ENCODE measurements around the gene PUS3. TPM values are rescaled to one million over a fixed set of nuclear protein-coding genes. Genes with fewer than 3 reads are reported as not detected.

Gene PUS3
- total and polyA plus RNA-seq, 8 donors: 8.7 to 19.1 (median 15.8) TPM

DNA sequence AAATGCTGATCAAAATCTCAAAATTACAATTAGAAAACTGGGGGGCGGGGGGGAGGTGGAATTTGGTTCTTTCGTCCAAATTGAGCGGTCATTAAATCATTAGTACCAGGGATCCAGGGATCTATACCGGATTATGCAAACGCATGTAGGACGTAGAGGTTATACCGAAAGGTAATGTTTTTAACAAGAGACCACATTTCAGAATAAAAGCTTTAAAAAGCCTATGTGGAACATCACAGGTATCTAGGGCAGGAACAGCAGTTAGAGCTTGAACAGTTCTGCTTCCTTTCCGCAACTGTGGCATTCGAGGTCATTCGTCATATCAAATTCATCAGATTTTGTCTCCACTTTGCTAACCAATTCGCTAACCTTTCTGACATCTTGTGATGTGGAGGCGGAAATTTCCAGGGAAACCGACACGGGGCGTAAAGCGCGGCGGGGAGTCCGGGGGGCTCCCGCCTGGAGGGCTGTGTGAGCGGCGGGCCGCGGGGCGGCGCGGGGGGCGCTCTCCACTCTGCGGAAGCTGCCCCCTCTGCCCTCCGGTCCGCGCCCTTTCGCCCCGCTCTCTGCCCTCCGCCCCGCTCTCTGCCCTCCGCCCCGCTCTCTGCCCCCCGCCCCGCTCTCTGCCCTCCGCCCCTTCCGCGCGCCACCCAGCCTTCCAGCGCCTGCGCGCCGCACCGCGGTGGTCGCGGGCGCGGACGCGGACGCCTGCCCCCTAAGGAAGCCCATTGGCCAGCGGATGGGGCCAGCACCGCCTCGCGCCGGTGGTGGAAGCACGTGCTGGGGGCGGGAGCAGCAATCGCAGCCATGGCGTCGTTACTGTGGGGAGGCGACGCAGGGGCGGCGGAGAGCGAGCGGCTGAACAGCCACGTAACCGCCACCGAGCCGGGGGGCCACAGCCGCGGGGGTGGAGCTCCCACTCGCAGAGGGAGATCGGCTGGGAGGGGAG, 979 bp upstream of the PUS3 start, which contains the start of gene DDX25:
DDX25 (plus strand) TSS at position 798 of the 949 bp plus-strand sequence; CDS start at position 808, 10 bp downstream.
- Histone ChIP-seq H3K27me3 (peaks cover 18 to 37% of the 10 kb centered on the region in 2 donors), H3K9me3 (no peaks in the 10 kb centered on the region), H3K27ac (no peak within 1 kb of the TSS), H3K4me1 (peaks cover 15 to 27% of the 10 kb centered on the region in 2 donors), H3K36me3 (peaks cover 0 to 14% of the 10 kb centered on the region in 2 donors), H3K4me3 (peak within 1 kb of the TSS in 1 of 2 donors; percentile 62)
- TF ChIP-seq, protein P1, sequence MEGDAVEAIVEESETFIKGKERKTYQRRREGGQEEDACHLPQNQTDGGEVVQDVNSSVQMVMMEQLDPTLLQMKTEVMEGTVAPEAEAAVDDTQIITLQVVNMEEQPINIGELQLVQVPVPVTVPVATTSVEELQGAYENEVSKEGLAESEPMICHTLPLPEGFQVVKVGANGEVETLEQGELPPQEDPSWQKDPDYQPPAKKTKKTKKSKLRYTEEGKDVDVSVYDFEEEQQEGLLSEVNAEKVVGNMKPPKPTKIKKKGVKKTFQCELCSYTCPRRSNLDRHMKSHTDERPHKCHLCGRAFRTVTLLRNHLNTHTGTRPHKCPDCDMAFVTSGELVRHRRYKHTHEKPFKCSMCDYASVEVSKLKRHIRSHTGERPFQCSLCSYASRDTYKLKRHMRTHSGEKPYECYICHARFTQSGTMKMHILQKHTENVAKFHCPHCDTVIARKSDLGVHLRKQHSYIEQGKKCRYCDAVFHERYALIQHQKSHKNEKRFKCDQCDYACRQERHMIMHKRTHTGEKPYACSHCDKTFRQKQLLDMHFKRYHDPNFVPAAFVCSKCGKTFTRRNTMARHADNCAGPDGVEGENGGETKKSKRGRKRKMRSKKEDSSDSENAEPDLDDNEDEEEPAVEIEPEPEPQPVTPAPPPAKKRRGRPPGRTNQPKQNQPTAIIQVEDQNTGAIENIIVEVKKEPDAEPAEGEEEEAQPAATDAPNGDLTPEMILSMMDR (IDR thresholded peaks at IDR 0.05): no peak
- ATAC-seq (no peak), DNase-seq (peak in 2 of 4 donors; percentile 35 to 75)
- intact Hi-C loops (cut with DNase I): no loop called here

DNA sequence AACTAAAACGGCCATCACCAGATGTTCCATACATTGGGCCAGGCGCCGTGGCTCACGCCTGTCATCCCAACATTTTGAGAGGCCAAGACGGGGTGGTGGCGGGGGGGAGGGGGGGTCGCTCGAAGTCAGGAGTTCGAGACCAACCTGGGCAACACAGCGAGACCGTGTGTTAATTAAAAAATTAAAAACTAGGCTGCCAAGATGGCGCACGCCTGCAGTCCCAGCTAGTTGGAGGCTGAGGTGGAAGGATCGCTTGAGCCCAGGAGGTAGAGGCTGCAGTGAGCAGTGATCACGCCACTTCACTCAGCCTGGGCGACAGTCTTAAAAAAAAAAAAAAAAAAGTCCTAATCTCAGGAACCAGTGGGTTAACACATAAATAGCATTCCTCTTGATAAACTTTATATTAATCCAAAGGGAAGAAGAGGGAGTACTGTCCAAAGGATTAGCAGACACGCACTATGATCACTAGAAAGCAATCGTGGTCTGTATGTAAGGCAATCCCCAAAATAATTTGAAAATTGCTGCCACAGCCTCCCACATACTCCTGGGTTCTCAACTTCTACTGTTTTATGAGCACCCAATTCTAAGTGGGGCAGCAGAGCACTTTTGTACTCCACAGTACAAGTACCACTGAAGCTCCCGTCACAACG, 604 bp downstream of the PUS3 start:
- Histone ChIP-seq H3K36me3 (peaks cover 0 to 14% of the 10 kb centered on the region in 2 donors), H3K27ac (peak overlapping the region; percentile 58 to 83), H3K4me1 (peaks cover 15 to 27% of the 10 kb centered on the region in 2 donors), H3K9me3 (no peaks in the 10 kb centered on the region), H3K4me3 (peak overlapping the region; percentile 47 to 62), H3K27me3 (peaks cover 18 to 37% of the 10 kb centered on the region in 2 donors)
- intact Hi-C loops (cut with DNase I): no loop called here
- DNase-seq (no peak), ATAC-seq (no peak)
- TF ChIP-seq, protein P1 (IDR thresholded peaks at IDR 0.05): no peak

DNA sequence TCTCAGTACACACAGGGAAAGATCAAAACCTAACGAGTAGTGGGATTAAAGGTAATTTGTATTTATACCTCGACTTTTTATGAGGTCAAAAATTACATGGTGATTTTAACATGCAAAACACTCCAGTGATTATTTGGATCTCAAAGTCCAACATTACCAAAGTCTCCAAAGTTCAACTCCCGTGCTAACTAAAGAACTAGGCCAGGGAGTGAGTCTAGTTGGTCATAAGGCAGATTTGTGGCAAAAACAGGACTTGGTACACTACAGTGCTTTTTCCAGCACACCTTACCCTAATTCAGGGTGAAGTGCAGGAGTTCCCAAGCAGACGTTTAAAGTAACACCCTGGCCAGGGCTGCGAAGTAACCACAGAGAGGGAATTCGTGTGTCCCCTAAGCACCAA, 1.1 kb downstream of the PUS3 start:
- no peak overlapping the region for H3K27ac ChIP-seq
- intact Hi-C loops (cut with DNase I): no loop called here
- H3K4me1 ChIP-seq: peaks cover 15 to 27% of the 10 kb centered on the region in 2 donors
- no peak for ATAC-seq
- no peaks in the 10 kb centered on the region for H3K9me3 ChIP-seq
- H3K36me3 ChIP-seq: peaks cover 0 to 14% of the 10 kb centered on the region in 2 donors
- no peak for DNase-seq
- TF ChIP-seq, protein P1 (IDR thresholded peaks at IDR 0.05): no peak
- peaks cover 18 to 35% of the 10 kb centered on the region in 2 donors for H3K27me3 ChIP-seq
- peak overlapping the region in 1 of 2 donors; percentile 62 for H3K4me3 ChIP-seq

DNA sequence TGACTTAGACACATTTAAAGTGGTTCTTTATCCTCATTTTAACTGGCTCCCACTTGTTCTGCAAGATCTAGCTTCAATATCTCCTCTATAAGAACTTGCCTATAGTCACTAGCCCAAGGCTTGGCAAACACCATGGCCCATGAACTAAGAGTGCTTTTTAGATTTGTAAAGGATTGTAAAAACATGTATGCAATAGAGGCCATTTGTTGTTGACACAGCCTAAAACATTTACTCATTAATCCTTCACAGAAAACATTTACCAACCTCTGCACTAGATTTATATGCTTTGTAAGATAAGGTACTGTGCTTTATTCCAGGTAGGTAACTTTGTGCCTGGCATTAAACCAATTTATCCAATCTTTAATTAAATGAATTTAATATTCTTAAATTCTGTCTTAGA, 10.0 kb downstream of the PUS3 start:
- intact Hi-C loops (cut with DNase I): no loop called here
- no peak for DNase-seq
- H3K4me1 ChIP-seq: peaks cover 5 to 9% of the 10 kb centered on the region in 2 donors
- H3K27ac ChIP-seq: no peak overlapping the region
- H3K4me3 ChIP-seq: no peak overlapping the region
- no peaks in the 10 kb centered on the region for H3K9me3 ChIP-seq
- TF ChIP-seq, protein P1 (IDR thresholded peaks at IDR 0.05): no peak
- no peaks in the 10 kb centered on the region for H3K27me3 ChIP-seq
- no peak for ATAC-seq
- peaks cover 0 to 40% of the 10 kb centered on the region in 2 donors for H3K36me3 ChIP-seq

DNA sequence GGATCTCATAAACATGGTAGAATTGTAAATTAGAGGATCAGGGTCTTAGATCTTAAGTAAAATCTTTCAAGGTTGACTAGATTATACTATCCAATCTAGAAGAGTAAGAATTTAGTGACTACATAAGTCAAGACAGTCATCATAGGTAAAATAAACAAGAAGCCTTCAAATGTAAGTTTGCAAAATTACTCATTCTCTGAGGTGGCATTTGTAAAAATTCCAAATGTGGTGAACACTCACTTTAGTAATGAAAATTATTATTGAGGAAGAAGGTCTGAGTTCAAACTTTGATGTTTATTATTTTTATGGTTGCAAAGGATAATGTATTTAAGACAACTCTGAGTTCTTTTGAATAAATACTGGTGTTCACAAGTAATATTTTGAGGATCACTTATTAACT, 10.9 kb downstream of the PUS3 start:
- H3K9me3 ChIP-seq: no peaks in the 10 kb centered on the region
- DNase-seq: no peak
- peaks cover 0 to 40% of the 10 kb centered on the region in 2 donors for H3K36me3 ChIP-seq
- peaks cover 5 to 11% of the 10 kb centered on the region in 2 donors for H3K4me1 ChIP-seq
- no peak for ATAC-seq
- H3K27me3 ChIP-seq: no peaks in the 10 kb centered on the region
- TF ChIP-seq, protein P1 (IDR thresholded peaks at IDR 0.05): no peak
- H3K27ac ChIP-seq: no peak overlapping the region
- H3K4me3 ChIP-seq: no peak overlapping the region
- intact Hi-C loops (cut with DNase I): no loop called here
